NT2/D1 (cell line): ENCODE measurements around the gene RFC5.

Experiments
- SUZ12 ChIP-seq: IDR thresholded peaks from 2 replicates; pipeline ENCODE4 v1.6.1; 2011; ENCODE audit not compliant: insufficient read length, insufficient read depth; ENCODE audit errors: extremely low read depth
- YY1 ChIP-seq: IDR thresholded peaks from 2 replicates; pipeline ENCODE4 v1.6.1; 2011; ENCODE audit not compliant: insufficient read length, insufficient read depth
- ZNF274 ChIP-seq: IDR thresholded peaks from 2 replicates; pipeline ENCODE4 v1.6.1; 2011; ENCODE audit warnings: mild to moderate bottlenecking, low read depth, low read length

DNA sequence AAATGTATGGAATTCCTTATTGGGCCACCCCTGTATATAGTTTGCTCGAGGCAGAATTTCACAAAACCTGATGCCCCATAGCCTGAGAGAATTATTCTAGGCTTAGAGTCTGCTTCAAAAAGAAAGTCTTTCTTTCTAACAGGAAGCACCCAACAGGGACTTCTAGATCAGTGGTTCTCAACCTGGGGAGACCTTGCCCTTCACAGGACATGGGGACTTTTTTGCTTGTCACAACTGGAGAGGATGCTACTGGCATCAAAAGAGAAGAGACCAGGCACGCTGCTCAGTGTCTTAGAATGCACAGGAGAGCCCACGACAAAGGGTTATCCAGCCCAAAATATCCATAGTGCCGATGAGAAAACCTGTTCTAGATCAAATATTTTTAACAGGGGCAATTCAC, 25.6 kb downstream of the RFC5 start:
- TF ChIP-seq YY1 = no peak
- no peak for TF ChIP-seq SUZ12
- TF ChIP-seq ZNF274 = no peak
